Measurements from ENCODE around the gene HP. TPM values are rescaled to one million over a fixed set of nuclear protein-coding genes. Genes with fewer than 3 reads are reported as not detected.

The HP gene
- total RNA-seq, 1 experiment from 2014 or later = 18.1 TPM

- Histone ChIP-seq H3K9ac (ENCODE audit: low read length) (no peak overlapping the region), H4K20me1 (ENCODE audit: insufficient read depth) (no peaks in the 10 kb centered on the region), H3K27me3 (ENCODE audit: insufficient read depth, low read length) (peaks cover 20% of the 10 kb centered on the region), H3K79me2 (ENCODE audit: insufficient read depth, low read length) (no peaks in the 10 kb centered on the region), H3K36me3 (ENCODE audit: control insufficient read depth in 1 of 2, insufficient read depth in 2 of 2, low read length in 2 of 2) (no peaks in the 10 kb centered on the region), H3K4me2 (ENCODE audit: low read length) (no peak overlapping the region), H3K9me3 (ENCODE audit: control insufficient read depth in 1 of 2, insufficient read depth in 1 of 2, low read depth in 1 of 2, low read length in 2 of 2) (no peaks in the 10 kb centered on the region), H3K27ac (ENCODE audit: low read depth, low read length) (no peak overlapping the region), H3K4me3 (replicated peaks in 1 of 2; ENCODE audit: low read depth in 1 of 2, low read length in 2 of 2) (no peak overlapping the region), H3K4me1 (ENCODE audit: control insufficient read depth in 1 of 2, insufficient read depth in 2 of 2, low read length in 2 of 2) (no peaks in the 10 kb centered on the region), H2AFZ (ENCODE audit: low read depth, low read length, poor library complexity, severe bottlenecking) (no peak overlapping the region), H3K9me2 (ENCODE audit: insufficient read depth) (no peaks in the 10 kb centered on the region)
- ATAC-seq (peak; percentile 79), DNase-seq (ENCODE audit: low read depth, low spot score) (peak; percentile 13)
- TF ChIP-seq EGR1 (IDR thresholded peaks at IDR 0.05; ENCODE audit: low read depth) (no peak), RAD21 (IDR thresholded peaks at IDR 0.05; ENCODE audit: low read depth) (peak; percentile 72)
- TF ChIP-seq, protein P1, sequence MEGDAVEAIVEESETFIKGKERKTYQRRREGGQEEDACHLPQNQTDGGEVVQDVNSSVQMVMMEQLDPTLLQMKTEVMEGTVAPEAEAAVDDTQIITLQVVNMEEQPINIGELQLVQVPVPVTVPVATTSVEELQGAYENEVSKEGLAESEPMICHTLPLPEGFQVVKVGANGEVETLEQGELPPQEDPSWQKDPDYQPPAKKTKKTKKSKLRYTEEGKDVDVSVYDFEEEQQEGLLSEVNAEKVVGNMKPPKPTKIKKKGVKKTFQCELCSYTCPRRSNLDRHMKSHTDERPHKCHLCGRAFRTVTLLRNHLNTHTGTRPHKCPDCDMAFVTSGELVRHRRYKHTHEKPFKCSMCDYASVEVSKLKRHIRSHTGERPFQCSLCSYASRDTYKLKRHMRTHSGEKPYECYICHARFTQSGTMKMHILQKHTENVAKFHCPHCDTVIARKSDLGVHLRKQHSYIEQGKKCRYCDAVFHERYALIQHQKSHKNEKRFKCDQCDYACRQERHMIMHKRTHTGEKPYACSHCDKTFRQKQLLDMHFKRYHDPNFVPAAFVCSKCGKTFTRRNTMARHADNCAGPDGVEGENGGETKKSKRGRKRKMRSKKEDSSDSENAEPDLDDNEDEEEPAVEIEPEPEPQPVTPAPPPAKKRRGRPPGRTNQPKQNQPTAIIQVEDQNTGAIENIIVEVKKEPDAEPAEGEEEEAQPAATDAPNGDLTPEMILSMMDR (IDR thresholded peaks at IDR 0.05 in 2 of 3, conservative IDR thresholded peaks at IDR 0.05 in 1 of 3; ENCODE audit: borderline replicate concordance in 1 of 3, insufficient read depth in 1 of 3, low read depth in 2 of 3, low read length in 2 of 3) = peak; percentile 53 to 64 (median 56); a peak in 5 of 6 replicates
- ChIA-PET POLR2A (no interaction called here), RAD21 (ENCODE audit: low non-redundant PET in 1 of 2, low total read pairs in 2 of 2, uncharacterized antibody in 2 of 2, unreplicated experiment in 2 of 2) (no interaction called here), CTCF (interaction anchor here (0.6 to 1.2 kb wide), 6 partner anchors 13 to 1968 kb away, joined by 3 to 7 read pairs (median 4); partner anchors contain the start of genes DHX38 and TXNL4B)
- BruUV-seq (replicated peaks) = no TSS peak
- intact Hi-C loops (cut with micrococcal nuclease) = loop anchor here (1.0 kb wide), 1 partner anchor 33 kb away; no protein-coding TSS in a partner anchor
Observed at GRCh38 chr16:72066747-72067146, 12.4 kb downstream of the HP start.

- Histone ChIP-seq H3K79me2 (ENCODE audit: insufficient read depth, low read length) (no peaks in the 10 kb centered on the region), H3K4me2 (ENCODE audit: low read length) (no peak overlapping the region), H3K4me3 (replicated peaks in 1 of 2; ENCODE audit: low read depth in 1 of 2, low read length in 2 of 2) (no peak overlapping the region), H3K9ac (ENCODE audit: low read length) (no peak overlapping the region), H3K36me3 (ENCODE audit: control insufficient read depth in 1 of 2, insufficient read depth in 2 of 2, low read length in 2 of 2) (no peaks in the 10 kb centered on the region), H3K4me1 (ENCODE audit: control insufficient read depth in 1 of 2, insufficient read depth in 2 of 2, low read length in 2 of 2) (no peaks in the 10 kb centered on the region), H4K20me1 (ENCODE audit: insufficient read depth) (no peaks in the 10 kb centered on the region), H3K9me3 (ENCODE audit: control insufficient read depth in 1 of 2, insufficient read depth in 1 of 2, low read depth in 1 of 2, low read length in 2 of 2) (no peaks in the 10 kb centered on the region), H3K9me2 (ENCODE audit: insufficient read depth) (no peaks in the 10 kb centered on the region), H3K27ac (ENCODE audit: low read depth, low read length) (no peak overlapping the region), H2AFZ (ENCODE audit: low read depth, low read length, poor library complexity, severe bottlenecking) (no peak overlapping the region), H3K27me3 (ENCODE audit: insufficient read depth, low read length) (peaks cover 12% of the 10 kb centered on the region)
- no TSS peak for BruUV-seq (replicated peaks)
- ChIA-PET CTCF (no interaction called here), RAD21 (ENCODE audit: low non-redundant PET in 1 of 2, low total read pairs in 2 of 2, uncharacterized antibody in 2 of 2, unreplicated experiment in 2 of 2) (no interaction called here), POLR2A (no interaction called here)
- TF ChIP-seq ZFX (IDR thresholded peaks at IDR 0.05) = no peak
- no peak for TF ChIP-seq EGR1 (IDR thresholded peaks at IDR 0.05; ENCODE audit: low read depth)
- no peak for TF ChIP-seq JUND (IDR thresholded peaks at IDR 0.05)
- intact Hi-C loops (cut with micrococcal nuclease) = no loop called here
- ATAC-seq (no peak), DNase-seq (ENCODE audit: low read depth, low spot score) (no peak)
Observed at GRCh38 chr16:72068930-72069329, 14.6 kb downstream of the HP start.
